Measurements from ENCODE around the gene SLC11A1.

Gene SLC11A1

DNA sequence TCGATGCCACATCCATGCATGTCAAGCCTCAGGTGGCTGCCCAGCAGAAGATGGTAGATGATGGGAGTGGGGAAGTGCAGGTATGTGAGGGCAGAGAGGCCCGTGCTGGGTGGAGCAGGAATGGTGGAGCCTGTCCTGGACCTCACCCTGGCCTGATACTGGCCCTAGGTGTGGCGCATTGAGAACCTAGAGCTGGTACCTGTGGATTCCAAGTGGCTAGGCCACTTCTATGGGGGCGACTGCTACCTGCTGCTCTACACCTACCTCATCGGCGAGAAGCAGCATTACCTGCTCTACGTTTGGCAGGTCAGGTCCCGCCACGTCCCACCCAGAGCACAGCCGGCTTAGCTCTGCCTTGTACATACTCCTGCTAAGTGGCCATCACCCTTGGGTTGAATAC, 49.8 kb downstream of the SLC11A1 start:
- TF ChIP-seq, protein P1, sequence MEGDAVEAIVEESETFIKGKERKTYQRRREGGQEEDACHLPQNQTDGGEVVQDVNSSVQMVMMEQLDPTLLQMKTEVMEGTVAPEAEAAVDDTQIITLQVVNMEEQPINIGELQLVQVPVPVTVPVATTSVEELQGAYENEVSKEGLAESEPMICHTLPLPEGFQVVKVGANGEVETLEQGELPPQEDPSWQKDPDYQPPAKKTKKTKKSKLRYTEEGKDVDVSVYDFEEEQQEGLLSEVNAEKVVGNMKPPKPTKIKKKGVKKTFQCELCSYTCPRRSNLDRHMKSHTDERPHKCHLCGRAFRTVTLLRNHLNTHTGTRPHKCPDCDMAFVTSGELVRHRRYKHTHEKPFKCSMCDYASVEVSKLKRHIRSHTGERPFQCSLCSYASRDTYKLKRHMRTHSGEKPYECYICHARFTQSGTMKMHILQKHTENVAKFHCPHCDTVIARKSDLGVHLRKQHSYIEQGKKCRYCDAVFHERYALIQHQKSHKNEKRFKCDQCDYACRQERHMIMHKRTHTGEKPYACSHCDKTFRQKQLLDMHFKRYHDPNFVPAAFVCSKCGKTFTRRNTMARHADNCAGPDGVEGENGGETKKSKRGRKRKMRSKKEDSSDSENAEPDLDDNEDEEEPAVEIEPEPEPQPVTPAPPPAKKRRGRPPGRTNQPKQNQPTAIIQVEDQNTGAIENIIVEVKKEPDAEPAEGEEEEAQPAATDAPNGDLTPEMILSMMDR (IDR thresholded peaks at IDR 0.05; ENCODE audit: poor library complexity, severe bottlenecking): no peak
- H3K36me3 ChIP-seq (ENCODE audit: low read depth): no peaks in the 10 kb centered on the region
- H3K4me1 ChIP-seq (ENCODE audit: insufficient read depth, poor library complexity, severe bottlenecking): no peaks in the 10 kb centered on the region
- no peak overlapping the region for H3K4me3 ChIP-seq (ENCODE audit: severe bottlenecking)
- ATAC-seq (ENCODE audit: low read depth) (no peak), DNase-seq (ENCODE audit: low spot score) (peak; percentile 24)
- H3K27me3 ChIP-seq (ENCODE audit: insufficient read depth, poor library complexity, severe bottlenecking): no peaks in the 10 kb centered on the region
- H3K27ac ChIP-seq (ENCODE audit: poor library complexity, severe bottlenecking): no peak overlapping the region
- H3K9me3 ChIP-seq (ENCODE audit: severe bottlenecking): no peaks in the 10 kb centered on the region

DNA sequence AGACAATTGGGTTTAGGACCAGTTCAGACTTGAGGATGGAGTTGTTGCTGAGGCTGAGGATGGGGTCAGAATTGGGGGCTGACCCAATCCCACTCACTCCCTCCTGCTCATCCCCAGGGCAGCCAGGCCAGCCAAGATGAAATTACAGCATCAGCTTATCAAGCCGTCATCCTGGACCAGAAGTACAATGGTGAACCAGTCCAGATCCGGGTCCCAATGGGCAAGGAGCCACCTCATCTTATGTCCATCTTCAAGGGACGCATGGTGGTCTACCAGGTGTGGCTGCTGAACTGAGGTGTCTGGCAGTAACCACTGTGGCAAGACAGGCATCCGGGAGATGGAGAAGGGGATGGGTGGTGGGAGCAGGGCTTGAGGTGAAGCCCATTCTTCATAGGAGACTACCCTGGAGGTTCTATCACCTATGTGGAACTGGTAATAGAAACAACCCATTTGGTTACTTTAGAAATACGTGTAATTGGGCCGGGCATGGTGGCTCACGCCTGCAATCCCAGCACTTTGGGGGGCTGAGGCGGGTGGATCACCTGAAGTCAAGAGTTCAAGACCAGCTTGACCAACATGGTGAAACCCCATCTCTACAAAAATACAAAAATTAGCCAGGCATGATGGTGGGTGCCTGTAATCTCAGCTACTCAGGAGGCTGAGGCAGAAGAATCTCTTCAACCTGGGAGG, 50.7 kb downstream of the SLC11A1 start:
- Histone ChIP-seq H3K27ac (ENCODE audit: poor library complexity, severe bottlenecking) (no peak overlapping the region), H3K4me1 (ENCODE audit: insufficient read depth, poor library complexity, severe bottlenecking) (no peaks in the 10 kb centered on the region), H3K4me3 (ENCODE audit: severe bottlenecking) (no peak overlapping the region), H3K9me3 (ENCODE audit: severe bottlenecking) (no peaks in the 10 kb centered on the region), H3K36me3 (ENCODE audit: low read depth) (no peaks in the 10 kb centered on the region), H3K27me3 (ENCODE audit: insufficient read depth, poor library complexity, severe bottlenecking) (no peaks in the 10 kb centered on the region)
- no peak for ATAC-seq (ENCODE audit: low read depth)
- peak; percentile 36 for DNase-seq (ENCODE audit: low spot score)
- TF ChIP-seq, protein P1 (IDR thresholded peaks at IDR 0.05; ENCODE audit: poor library complexity, severe bottlenecking): no peak

DNA sequence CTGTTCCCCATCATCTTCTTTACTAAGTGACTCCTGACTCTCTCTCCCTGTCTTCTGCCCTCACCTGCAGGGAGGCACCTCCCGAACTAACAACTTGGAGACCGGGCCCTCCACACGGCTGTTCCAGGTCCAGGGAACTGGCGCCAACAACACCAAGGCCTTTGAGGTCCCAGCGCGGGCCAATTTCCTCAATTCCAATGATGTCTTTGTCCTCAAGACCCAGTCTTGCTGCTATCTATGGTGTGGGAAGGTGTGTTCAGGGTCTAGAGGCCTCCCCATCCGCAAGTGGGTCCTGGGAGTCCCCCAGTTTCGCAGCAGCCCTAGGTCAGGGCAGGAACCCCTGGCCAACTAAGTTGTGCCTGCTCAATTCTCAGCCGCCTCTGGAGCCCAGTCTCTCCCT, 52.4 kb downstream of the SLC11A1 start:
- ATAC-seq (ENCODE audit: low read depth) (no peak), DNase-seq (ENCODE audit: low spot score) (peak; percentile 17)
- no peaks in the 10 kb centered on the region for H3K36me3 ChIP-seq (ENCODE audit: low read depth)
- no peak overlapping the region for H3K27ac ChIP-seq (ENCODE audit: poor library complexity, severe bottlenecking)
- no peaks in the 10 kb centered on the region for H3K4me1 ChIP-seq (ENCODE audit: insufficient read depth, poor library complexity, severe bottlenecking)
- no peaks in the 10 kb centered on the region for H3K27me3 ChIP-seq (ENCODE audit: insufficient read depth, poor library complexity, severe bottlenecking)
- H3K9me3 ChIP-seq (ENCODE audit: severe bottlenecking): no peaks in the 10 kb centered on the region
- H3K4me3 ChIP-seq (ENCODE audit: severe bottlenecking): no peak overlapping the region
- TF ChIP-seq, protein P1 (IDR thresholded peaks at IDR 0.05; ENCODE audit: poor library complexity, severe bottlenecking): no peak

DNA sequence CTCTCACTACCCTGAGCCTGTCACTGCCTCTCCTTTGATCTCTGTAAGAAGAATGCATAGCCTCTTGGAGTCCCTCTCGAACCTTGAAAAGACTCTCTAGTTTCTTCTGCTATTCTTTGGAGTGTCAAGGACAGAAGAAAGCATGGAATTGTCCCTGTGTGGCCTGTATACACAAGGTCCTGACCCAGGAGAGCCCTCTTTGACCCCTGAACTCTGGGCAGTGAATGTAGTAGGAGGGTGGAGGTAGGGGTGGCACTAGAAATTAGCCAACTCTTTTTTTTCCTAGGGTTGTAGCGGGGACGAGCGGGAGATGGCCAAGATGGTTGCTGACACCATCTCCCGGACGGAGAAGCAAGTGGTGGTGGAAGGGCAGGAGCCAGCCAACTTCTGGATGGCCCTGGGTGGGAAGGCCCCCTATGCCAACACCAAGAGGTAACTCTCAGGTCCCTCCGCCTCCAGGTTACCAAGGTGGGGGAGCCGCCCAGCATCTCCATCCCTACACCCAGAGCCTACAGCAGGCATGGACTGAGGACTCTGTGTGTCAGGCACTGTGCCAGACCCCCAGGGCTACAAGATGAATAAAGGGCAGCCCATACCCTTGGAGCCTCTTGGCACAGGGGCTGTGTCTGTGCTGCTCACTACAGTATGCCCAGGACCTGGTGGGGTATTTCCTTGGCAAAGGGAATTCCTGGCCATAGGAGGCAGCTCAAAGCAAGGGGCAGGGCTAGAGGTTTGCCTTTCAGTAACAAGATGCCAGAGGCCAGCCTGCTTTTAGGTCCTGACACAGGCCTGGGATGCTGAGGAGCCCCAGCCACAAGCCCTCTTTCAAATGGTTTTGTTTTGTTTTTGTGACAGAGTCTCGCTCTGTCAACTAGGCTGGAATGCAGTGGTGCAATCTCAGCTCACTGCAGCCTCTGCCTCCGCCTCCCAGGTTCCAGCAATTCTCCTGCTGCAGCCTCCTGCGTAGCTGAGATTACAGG, 53.2 kb downstream of the SLC11A1 start:
- H3K4me3 ChIP-seq (ENCODE audit: severe bottlenecking): no peak overlapping the region
- no peaks in the 10 kb centered on the region for H3K27me3 ChIP-seq (ENCODE audit: insufficient read depth, poor library complexity, severe bottlenecking)
- H3K36me3 ChIP-seq (ENCODE audit: low read depth): no peaks in the 10 kb centered on the region
- TF ChIP-seq, protein P1 (IDR thresholded peaks at IDR 0.05; ENCODE audit: poor library complexity, severe bottlenecking): no peak
- DNase-seq (ENCODE audit: low spot score) (no peak), ATAC-seq (ENCODE audit: low read depth) (0 out of 3 replicates have a peak, but pooled peaks have one; percentile 11)
- H3K27ac ChIP-seq (ENCODE audit: poor library complexity, severe bottlenecking): no peak overlapping the region
- H3K4me1 ChIP-seq (ENCODE audit: insufficient read depth, poor library complexity, severe bottlenecking): no peaks in the 10 kb centered on the region
- no peaks in the 10 kb centered on the region for H3K9me3 ChIP-seq (ENCODE audit: severe bottlenecking)
